DMS153 treated with DMSO at 0.1 percent for 48 hours (cell line): Measurements from ENCODE around the gene ENTREP1.
"Not testable (repeated sequence)": the region's sequence is repeated elsewhere in the genome, so short reads cannot be mapped to it uniquely, and the experiment has no call there.

Experiments
- DNase-seq: peaks from one replicate; lab custom pipeline; 2025; ENCODE audit not compliant: unreplicated experiment; lab: John Stamatoyannopoulos, UW

The ENTREP1 gene, protein sequence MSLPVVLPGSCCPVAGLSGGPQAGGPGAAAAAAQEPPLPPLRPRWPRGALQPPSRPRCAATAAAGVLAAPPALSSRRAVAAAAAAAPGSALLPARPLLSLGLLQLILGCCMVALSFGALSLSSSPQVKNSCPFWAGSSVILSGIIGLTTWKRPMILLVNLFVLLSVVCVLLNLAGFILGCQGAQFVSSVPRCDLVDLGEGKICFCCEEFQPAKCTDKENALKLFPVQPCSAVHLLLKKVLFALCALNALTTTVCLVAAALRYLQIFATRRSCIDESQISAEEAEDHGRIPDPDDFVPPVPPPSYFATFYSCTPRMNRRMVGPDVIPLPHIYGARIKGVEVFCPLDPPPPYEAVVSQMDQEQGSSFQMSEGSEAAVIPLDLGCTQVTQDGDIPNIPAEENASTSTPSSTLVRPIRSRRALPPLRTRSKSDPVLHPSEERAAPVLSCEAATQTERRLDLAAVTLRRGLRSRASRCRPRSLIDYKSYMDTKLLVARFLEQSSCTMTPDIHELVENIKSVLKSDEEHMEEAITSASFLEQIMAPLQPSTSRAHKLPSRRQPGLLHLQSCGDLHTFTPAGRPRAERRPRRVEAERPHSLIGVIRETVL

DNA sequence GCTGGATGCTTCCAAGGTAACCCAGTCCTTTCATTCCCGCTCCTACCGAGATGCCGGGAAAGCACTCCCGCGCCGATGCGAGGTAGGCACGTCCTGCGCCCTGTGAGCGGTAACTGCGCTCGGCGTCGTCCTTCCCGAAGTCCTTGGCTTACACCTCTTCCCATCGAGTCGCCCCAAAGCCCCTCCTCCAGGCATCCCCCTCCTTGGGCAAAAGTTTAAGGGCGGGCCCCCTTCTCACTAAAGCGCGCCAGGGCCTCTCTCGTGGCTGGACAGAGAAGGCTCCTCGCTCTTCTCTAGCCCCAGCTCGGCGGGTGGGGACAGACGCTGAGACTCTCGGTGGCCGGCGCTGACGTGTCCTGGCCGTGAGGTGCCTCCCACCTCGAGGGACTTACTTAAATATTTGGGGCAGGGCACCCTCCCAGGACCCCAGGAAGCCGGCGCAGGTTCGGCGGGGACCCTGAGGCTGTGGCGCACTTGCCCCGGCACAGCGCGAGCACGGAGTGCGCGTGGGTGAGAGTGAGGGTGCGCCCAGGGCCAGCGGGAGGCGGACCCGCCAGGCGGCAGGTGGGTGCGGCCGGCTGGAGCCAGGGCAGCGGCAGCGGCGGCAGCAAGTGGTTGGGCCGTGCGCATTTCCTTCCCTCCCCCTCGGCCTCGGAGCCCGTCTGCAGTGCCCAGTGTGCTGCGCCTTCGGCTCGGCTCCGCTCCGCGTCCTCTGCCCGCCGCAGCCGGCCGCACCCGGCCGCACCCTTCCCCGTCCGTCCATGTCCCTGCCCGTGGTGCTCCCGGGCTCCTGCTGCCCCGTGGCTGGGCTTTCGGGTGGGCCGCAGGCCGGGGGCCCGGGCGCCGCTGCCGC lies at the start of gene ENTREP1:
Gene ENTREP1, plus strand, starts transcription at position 667 of the 853 bp plus-strand sequence. Its CDS starts 95 bp downstream, at position 762.
- DNase-seq, result peak; percentile 46

DNA sequence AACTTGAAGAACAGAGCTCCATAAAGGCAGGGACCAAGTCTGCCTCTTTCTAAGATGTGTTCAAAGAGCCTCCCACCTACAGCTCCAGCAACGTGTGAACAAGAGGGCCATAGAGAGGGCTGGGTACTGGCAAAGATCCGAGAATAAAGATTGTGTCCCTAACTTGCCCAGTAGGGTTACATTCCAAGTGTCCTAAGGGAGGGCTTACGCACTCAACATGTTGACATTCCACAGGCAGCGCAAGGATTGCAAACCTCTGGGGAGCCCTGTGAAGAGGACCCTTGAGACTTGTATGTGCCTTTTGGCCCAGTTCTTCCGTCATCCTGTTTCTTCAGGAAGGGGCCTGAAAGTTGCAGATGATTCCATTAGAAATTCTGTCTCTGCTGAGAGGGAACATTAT lies 48.2 kb upstream of the ENTREP1 start:
- no peak for DNase-seq

DNA sequence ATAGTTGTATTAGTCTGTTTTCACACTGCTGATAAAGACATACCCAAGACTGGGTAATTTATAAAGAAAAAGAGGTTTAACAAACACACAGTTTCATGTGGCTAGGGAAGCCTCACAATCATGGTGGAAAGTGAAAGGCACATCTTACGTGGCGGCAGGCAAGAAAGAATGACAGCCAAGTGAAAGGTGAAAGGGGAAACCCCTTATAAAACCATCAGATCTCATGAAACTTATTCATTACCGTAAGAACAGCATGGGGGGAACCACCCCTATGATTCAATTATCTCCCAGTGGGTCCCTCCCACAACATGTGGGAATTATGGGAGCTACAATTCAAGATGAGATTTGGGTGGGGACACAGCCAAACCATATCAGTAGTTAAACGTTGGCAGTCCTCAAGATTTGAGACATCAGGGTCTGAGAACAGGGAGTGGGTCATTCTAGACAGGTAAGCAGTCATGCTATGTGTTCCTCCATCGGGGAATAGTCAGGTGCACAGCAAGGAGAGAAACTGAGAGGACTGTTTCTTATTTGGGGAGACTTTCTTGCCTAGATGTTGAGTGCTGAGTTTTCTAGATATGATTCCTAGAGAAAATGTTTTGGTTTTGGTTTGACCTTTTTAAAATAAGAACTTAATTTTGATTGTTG lies 45.8 kb upstream of the ENTREP1 start:
- DNase-seq, result no peak

DNA sequence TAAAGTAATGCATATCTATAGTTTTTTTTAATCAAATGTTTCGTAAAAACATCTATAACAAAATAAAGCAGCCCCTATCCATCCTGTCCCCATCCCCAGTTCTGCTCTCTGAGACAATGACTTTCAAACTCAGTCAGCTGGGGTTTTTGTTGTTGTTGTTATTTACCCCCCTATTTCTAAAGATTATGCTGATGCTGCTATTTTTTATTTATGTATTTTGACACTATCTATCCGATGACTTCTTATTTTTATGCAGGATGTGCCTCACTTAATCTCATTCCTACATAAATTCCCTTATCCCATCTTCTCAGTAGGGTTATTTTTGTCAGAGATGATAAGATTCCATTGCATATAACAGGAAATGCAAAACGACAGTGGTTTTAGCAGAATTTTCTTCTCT lies 45.3 kb upstream of the ENTREP1 start:
- no peak for DNase-seq

DNA sequence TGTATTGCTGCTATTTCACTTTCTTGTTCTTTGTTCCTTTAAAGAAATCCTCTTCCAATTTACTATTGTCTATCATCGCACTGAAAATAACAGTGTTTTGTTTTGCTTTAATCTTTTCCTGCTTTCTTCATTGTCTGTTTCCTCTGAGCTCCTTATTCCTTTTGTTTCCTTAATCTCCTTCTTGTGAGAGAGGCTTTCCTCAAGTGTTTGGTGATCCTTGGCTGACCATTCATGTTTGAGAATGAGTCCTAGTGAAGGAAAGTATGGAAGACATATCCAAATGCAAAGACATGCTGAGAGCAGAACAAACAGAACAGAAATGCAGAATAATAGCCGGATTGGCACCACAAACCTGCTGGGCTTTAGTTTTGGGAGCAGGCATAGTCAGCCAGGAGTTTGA lies 42.0 kb upstream of the ENTREP1 start:
- DNase-seq, result no peak

DNA sequence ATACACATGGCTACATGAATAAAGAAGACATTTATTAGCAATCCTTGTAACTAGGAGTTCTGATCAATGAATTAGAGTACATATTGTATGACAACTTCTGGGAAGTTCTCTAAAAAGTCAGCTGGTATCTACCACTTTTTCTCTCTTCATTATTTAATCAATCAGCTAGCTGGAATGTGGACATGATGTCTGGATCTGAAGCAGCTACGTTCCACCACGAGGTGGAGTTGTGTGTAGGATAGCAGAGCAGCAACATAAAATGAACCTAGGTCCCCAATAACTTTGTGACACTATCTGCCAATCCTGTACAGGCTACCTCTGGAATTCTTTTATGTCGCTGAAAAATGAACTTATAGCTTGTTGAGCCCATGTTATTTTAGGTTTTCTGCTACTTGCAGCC lies 32.9 kb upstream of the ENTREP1 start:
- no peak for DNase-seq

DNA sequence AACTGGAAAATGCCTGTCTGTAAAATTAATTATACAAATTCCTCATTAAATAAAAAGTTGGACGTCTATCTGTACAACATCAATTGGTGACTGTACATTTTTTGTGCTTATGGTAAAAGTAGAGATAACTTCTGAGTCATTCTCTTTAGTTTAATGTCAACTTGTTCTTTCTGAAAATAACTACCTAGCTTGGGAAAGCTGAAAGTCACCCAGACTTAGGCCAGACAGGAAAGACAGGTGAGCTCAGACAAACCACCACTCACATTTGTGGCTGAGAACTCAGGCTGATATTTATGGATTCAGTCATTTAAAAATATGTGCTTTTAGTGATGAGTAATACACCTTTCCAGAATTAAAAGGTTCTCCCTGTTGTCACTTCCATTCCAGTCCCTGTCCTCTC lies 31.9 kb upstream of the ENTREP1 start:
- DNase-seq, result no peak

DNA sequence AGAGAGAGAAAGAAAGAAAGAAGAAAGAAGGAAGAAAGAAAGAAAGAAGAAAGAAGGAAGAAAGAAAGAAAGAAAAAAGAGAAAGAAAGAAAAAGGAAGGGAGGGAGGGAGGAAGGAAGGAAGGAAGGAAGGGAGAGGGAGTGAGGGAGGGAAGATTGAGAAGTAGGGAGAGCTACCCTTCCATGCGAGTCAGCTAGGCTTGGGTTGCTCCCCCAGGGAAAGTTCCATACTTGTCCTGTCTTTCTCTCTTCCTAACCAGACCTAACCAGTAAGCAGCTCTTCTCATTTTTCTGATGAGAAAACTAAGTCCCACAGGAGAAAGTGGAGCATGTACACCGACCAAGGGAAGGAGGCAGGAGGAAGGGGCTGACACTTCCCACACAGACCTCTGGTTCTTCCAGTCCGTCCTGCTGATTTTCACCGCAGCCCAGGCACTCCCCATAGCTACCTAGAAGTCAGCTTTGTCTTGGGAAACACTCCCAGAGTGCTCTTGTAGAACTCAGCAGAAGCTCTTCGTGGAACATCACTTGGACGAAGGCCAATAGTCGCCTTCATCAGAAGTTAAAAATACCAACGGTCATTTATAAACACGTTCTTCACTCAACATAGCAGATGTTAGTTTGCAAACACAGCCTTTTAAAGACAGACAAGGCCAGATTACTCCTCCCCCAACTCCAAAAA lies 29.0 kb upstream of the ENTREP1 start:
- no peak for DNase-seq

DNA sequence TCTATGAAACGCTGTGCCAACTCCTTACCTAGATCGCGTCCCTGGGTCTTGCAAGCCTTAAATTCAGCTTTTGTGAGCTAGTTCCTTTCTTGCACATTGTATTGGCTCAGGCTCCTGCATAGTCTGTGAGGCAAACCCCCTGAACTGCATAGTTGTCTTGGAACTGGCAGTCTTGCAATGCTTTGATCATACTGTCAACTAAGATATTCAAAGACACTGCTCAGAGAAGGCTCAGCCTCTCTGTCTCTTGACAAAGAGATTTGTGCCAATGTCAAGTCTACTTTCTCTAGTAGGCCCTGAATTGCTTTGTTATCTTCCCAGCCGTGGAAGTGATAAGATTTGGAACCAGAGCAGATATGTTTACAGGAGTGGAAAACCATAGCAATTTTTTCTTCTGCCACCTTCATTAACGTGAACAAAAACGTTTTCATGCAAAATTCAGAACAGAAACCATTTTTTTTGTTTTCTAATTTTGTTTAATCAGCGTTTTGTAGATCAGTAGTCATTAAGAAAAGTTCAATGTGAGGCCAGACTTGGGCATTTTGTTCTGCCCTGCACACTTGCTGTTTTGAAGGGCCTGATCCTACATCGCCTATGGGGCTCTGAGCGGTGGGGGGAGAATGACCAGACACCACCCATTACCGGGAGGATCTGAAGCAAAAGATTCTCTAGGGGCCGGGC lies 27.6 kb upstream of the ENTREP1 start:
- DNase-seq, result no peak

DNA sequence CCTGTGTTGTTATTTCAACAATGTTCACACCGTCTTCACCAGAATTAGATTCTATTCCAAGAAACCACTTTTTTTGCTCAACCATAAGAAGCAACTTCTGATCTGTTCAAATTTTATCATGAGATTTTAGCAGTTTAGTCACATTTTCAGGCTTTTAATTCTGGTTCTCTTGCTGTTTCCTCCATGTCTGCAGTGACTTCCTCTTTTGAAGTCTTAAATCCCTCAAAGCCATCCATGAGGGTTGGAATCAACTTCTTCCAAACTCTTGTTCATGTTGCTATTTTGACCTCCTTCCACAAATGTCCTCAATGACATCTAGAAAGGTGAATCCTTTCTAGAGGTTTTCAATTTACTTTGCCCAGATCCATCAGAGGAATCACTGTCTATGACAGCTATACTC lies 25.7 kb upstream of the ENTREP1 start:
- DNase-seq, result no peak

DNA sequence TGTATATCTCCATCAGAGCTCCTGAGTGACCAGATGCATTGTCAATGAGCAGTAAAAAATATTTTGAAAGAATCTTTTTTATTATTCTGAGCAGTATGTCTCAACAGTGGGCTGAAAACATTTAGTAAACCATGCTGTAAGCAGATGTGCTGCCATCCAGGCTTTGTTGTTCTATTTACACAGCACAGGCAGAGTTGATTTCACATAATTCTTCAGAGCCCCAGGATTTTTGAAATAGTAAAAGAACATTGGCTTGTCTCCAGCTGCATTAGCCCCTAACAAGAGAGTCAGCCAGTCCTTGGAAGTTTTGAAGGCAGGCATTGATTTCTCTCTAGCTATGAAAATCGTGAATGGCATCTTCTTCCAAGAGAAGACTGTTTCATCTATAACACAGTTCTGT lies 25.2 kb upstream of the ENTREP1 start:
- no peak for DNase-seq

DNA sequence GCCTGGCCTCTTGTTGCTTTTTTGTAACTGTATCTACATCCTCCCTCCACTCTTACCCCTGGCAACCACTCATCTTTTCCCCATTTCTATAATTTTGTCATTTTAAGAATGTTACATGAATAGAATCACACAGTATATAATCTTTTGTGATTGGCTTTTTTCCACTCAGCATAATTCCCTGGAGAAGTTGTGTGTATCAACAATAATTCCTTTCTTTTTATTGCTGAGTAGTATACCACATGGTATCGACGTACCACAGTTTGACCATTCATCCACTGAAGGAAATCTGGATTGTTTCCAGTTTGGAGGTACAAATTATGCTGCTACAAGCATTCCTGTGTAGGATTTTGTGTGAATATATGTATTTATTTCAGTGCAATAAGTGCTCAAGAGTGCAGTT lies 21.7 kb upstream of the ENTREP1 start:
- no peak for DNase-seq

DNA sequence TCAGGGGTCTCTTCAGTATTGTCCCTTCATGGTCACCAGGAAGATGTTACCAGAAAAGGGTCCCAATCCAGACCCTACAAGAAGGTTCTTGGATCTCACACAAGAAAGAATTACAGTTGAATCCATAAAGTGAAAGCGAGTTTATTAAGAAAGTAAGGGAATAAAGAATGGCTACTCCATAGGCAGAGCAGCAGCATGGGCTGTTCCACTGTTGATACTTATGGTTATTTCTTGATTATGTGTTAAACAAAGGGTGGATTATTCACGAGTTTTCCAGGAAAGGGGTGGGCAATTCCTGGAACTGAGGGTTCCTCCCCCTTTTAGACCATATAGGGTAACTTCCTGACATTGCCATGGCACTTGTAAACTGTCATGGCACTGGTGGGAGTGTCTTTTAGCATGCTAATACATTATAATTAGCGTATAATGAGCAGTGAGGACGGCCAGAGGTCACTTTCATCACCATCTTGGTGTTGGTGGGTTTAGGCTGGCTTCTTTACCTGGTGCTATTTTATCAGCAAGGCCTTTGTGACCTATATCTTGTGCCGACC lies 18.0 kb upstream of the ENTREP1 start:
- DNase-seq, result not testable (repeated sequence)

DNA sequence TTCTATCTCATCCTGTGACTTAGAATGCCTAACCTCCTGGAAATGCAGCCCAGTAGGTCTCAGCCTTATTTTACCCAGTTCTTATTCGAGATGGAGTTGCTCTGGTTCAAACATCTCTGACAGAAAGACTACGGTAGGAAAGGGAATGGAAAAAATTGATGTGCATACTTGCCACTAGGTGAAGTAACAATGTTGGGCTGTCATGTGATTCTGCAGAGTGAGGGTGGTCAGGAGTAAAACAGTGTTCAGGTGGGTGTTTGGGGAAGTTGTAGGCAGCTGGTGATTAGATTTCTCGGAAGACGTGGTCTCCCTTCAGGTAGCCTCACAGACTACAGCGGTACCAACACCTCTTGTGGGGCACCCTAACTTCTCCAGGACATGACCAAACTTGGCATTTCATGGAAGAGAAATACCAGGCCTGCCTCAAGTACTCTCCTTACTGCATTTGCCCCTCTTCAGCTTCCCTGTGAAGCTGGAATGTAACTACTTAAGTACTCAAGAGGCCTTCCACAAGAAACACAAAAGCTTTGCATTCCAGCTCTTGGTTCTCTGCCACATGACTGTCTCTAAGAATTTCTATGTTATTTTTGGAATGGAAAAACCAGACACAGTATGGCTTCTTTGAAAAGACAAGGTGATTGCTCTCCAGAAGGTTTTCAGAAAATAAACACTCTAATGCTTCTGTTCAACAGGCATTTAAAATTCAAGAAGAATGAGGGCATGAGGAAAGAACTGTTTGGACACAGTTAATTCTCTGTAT lies 17.4 kb upstream of the ENTREP1 start:
- no peak for DNase-seq

DNA sequence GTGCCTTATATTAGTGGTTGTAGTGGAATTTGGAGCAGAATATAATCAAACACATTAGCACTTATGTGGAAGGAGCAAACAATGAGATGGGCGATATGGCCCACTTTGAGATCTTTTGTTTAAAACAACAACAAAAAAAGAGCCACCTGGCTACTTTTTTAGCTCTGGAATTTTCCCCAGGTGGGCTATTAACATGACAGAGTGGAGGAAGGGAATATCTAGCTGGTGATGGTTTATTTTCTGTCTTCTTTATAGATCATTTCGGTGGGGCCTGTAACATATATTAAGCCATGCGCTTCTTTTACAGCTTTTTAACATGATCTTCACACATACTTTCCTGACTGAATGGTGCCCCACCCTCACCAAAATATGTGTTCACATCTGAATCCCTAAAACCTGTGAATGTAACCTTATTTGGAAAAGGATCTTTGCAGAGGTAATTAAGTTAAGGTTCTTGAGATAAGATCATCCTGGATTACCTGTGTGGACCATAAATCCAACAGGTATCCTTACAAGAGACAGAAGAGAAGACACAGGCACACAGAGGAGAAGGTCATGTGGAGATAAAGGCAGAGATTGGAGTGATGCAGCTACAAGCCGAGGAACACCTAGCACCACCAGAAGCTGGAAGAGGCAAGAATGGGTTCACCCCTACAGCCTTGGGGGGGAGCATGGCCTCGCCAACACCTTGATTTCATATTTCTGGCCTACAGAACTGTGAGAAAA lies 16.6 kb upstream of the ENTREP1 start:
- no peak for DNase-seq

DNA sequence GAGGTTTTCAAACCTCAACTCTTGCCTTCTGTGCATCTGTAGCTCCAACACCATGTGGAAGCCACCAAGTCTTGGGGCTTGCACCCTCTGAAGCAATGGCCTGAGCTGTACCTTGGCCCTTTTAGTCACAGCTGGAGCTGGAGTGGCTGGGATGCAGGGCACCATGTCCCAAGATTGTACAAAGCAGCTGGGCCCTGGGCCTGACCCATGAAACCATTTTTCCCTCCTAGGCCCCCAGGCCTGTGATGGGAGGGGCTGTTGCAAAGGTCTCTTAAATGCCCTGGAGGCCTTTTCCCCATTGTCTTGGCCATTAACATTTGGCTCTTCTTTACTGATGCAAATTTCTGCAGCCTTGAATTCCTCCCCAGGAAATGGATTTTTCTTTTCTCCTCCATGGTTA lies 11.8 kb upstream of the ENTREP1 start:
- no peak for DNase-seq

DNA sequence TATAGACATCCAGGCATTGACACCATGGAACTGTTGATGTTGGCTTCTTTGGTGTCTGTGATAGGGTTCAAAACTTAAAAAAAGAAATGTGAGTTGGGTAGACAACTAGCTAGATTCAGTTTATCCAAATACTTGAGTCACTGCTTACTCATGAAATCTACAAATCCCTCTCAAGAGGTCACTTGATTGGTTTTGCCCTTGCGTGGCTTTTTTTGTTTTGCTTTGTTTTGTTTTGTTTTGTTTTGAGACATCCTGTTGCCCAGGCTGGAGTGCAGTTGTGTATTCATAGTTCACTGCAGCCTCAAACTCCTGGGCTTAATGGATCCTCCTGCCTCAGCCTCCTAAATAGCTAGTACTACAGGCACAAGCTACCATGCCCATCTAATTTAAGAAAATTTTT lies 10.5 kb upstream of the ENTREP1 start:
- DNase-seq, result no peak

DNA sequence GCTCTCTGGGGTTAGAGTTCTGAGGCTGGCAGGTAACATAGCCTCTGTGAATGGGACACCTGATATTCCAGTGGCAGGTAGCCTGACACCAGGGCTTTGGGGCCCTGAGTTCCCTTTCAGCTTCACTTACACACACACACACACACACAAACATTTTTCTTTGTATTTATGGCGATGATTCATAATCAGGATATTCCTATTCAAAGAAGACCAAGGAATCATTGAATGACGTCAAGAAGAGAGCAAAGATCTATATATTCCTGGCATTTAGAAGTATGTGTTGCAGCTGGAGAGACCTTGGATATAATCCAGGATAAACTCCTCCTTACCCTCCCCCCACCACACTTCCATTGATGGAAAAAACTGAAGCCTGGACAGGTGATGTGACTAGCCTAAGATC lies 7.9 kb upstream of the ENTREP1 start:
- no peak for DNase-seq

DNA sequence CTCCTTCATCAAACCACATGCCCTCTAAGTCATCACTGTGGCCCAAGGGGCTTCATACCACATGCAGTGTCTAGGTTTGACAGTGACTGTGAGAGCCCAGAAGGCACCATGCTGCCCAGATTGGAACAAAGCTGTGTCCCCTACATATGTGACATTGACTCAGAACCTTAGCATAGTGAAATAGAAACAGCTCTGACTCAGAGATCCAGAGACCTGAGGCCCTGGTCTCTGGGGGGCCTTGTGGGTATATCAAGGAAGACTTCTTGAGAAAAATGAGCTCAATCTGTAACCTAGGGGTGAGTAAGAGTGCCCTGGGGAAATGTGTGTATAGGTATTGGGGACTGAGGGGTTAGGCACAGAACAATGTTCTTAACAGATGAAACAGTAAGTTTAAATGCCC lies 7.1 kb upstream of the ENTREP1 start:
- no peak for DNase-seq
